Smooth muscle cell (in vitro differentiated cells): ENCODE measurements around the gene PPP2R5C. TPM values are rescaled to one million over a fixed set of nuclear protein-coding genes. Genes with fewer than 3 reads are reported as not detected.

ENCODE experiments used
- DNase-seq: peaks from one replicate; lab custom pipeline; 2025; ENCODE audit not compliant: unreplicated experiment; lab: John Stamatoyannopoulos, UW
- H2AFZ ChIP-seq: fragments of 200-600 bp; sonication (generic); 2 replicates; pipeline ENCODE4 v1.6.0; 2016; ENCODE audit warnings: antibody characterized with exemption, low read depth, mild to moderate bottlenecking
- H3F3A ChIP-seq: fragments of 200-600 bp; sonication (generic); 2 replicates; pipeline ENCODE4 v1.6.0; 2017; ENCODE audit warnings: antibody characterized with exemption, low read depth
- H3K27ac ChIP-seq: fragments of 200-600 bp; sonication (generic); 2 replicates; pipeline ENCODE4 v1.5.1; 2016; ENCODE audit warnings: low read depth, mild to moderate bottlenecking
- H3K27me3 ChIP-seq: fragments of 200-600 bp; sonication (generic); 2 replicates; pipeline ENCODE4 v1.6.1; 2016; ENCODE audit warnings: low read depth, mild to moderate bottlenecking
- H3K36me3 ChIP-seq: fragments of 200-600 bp; sonication (generic); 2 replicates; pipeline ENCODE4 v1.5.1; 2016; ENCODE audit warnings: low read depth
- H3K4me1 ChIP-seq: fragments of 200-600 bp; sonication (generic); 2 replicates; pipeline ENCODE4 v1.5.1; 2016; ENCODE audit warnings: low read depth
- H3K4me2 ChIP-seq: fragments of 200-600 bp; sonication (generic); 2 replicates; pipeline ENCODE4 v1.6.0; 2016; ENCODE audit warnings: mild to moderate bottlenecking
- H3K4me3 ChIP-seq: fragments of 200-600 bp; sonication (generic); 2 replicates; pipeline ENCODE4 v1.5.1; 2016; ENCODE audit warnings: mild to moderate bottlenecking
- H3K79me2 ChIP-seq: fragments of 200-600 bp; sonication (generic); 2 replicates; pipeline ENCODE4 v1.6.0; 2016; ENCODE audit warnings: low read depth, mild to moderate bottlenecking
- H3K9ac ChIP-seq: fragments of 200-600 bp; sonication (generic); 2 replicates; pipeline ENCODE4 v1.6.0; 2016; ENCODE audit warnings: low read depth
- H3K9me3 ChIP-seq: fragments of 200-600 bp; sonication (generic); replicated peaks from 2 replicates; pipeline ENCODE4 v1.5.1; 2016; ENCODE audit warnings: low read depth
- H4K20me1 ChIP-seq: fragments of 200-600 bp; sonication (generic); 2 replicates; pipeline ENCODE4 v1.6.0; 2016; ENCODE audit warnings: low read depth
- CTCF ChIP-seq: fragments of 200-600 bp; sonication (generic); IDR thresholded peaks from 2 replicates; pipeline ENCODE4 v1.5.1; 2017; ENCODE audit warnings: borderline replicate concordance, mild to moderate bottlenecking, antibody characterized with exemption; ENCODE audit not compliant: insufficient read depth, poor library complexity, severe bottlenecking
- WGBS: methylation state at CpG from one replicate; pipeline ENCODE4 v1.1.7; 2016; ENCODE audit warnings: low lambda C conversion rate; 5-methylcytosine and 5-hydroxymethylcytosine counted together
- polyA plus RNA-seq: library from polyadenylated mRNA; unstranded; fragments of >200 nt; fragmentation: Nextera tagmentation; extraction: Ambion mirVana; gene quantifications from 2 replicates; pipeline ENCODE4 v1.2.1, GENCODE V29; 2016
- total RNA-seq: library from RNA; depleted of rRNA; stranded (reverse); fragments of >200 nt; gene quantifications from 2 replicates; pipeline ENCODE4 v1.2.3, GENCODE V29; 2014

PPP2R5C gene
- total and polyA plus RNA-seq, 2 experiments from 2014 or later = 63.6 to 92.7 TPM

GRCh38 chr14:101810897-101811621 is 49.5 kb downstream of the PPP2R5C start:
- Histone ChIP-seq H3K27me3 (no peaks in the 10 kb centered on the region), H3K9me3 (no peaks in the 10 kb centered on the region), H3F3A (no peaks in the 10 kb centered on the region), H3K9ac (peak overlapping the region; percentile 99), H2AFZ (no peak overlapping the region), H4K20me1 (peaks cover 51% of the 10 kb centered on the region), H3K4me3 (peak overlapping the region; percentile 89), H3K36me3 (no peaks in the 10 kb centered on the region), H3K79me2 (peaks cover 58% of the 10 kb centered on the region), H3K4me1 (peaks cover 30% of the 10 kb centered on the region), H3K27ac (peak overlapping the region; percentile 100), H3K4me2 (peak overlapping the region; percentile 92)
- no peak for TF ChIP-seq CTCF
- no peak for DNase-seq
- WGBS = 75% methylated on average over 5 of the region's 5 CpGs

GRCh38 chr14:101812071-101812470 is 50.6 kb downstream of the PPP2R5C start:
- no peak for DNase-seq
- Histone ChIP-seq H3K79me2 (peaks cover 65% of the 10 kb centered on the region), H3K9ac (no peak overlapping the region), H3K4me1 (peaks cover 31% of the 10 kb centered on the region), H4K20me1 (peaks cover 59% of the 10 kb centered on the region), H3K27ac (no peak overlapping the region), H3F3A (no peaks in the 10 kb centered on the region), H3K9me3 (no peaks in the 10 kb centered on the region), H3K4me2 (peak overlapping the region; percentile 92), H3K4me3 (no peak overlapping the region), H3K36me3 (no peaks in the 10 kb centered on the region), H3K27me3 (no peaks in the 10 kb centered on the region), H2AFZ (no peak overlapping the region)
- WGBS = 93% methylated on average over 11 of the region's 11 CpGs
- no peak for TF ChIP-seq CTCF

GRCh38 chr14:101813171-101813759 is 51.8 kb downstream of the PPP2R5C start:
- DNase-seq = no peak
- Histone ChIP-seq H3K27me3 (no peaks in the 10 kb centered on the region), H3K4me3 (no peak overlapping the region), H3K9me3 (no peaks in the 10 kb centered on the region), H3K79me2 (peaks cover 77% of the 10 kb centered on the region), H3K27ac (no peak overlapping the region), H3K36me3 (no peaks in the 10 kb centered on the region), H3K9ac (no peak overlapping the region), H4K20me1 (peaks cover 71% of the 10 kb centered on the region), H3F3A (no peaks in the 10 kb centered on the region), H3K4me2 (no peak overlapping the region), H3K4me1 (peaks cover 27% of the 10 kb centered on the region), H2AFZ (no peak overlapping the region)
- 91% methylated on average over 7 of the region's 7 CpGs for WGBS
- no peak for TF ChIP-seq CTCF
